Measurements from ENCODE around the gene CDK5RAP1. TPM values are rescaled to one million over a fixed set of nuclear protein-coding genes. Genes with fewer than 3 reads are reported as not detected.
A peak's percentile ranks its signal among the peaks of the same experiment; 100 is the strongest.
"Not testable (repeated sequence)": the region's sequence is repeated elsewhere in the genome, so short reads cannot be mapped to it uniquely, and the experiment has no call there.

CDK5RAP1 gene
- total RNA-seq, 1 donor, result 22.5 TPM

DNA sequence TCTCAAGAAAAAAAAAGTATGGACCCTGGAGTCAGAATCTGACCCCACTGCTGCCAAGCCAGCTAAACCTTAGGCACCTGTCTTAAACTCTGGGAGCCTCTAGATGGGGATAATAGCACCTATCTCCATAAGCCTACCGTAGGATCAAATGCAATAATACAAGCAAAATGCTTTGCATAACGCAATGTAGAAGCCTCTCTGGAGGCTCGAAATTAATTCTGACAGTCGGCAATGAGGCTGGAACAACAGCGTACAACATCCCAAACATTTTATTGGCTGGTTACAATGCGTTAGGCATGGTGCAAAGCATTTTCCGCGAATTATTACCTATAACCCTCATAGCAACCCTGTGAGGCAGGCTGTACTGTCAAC, 521 bp downstream of the CDK5RAP1 start:
- TF ChIP-seq, protein P1, sequence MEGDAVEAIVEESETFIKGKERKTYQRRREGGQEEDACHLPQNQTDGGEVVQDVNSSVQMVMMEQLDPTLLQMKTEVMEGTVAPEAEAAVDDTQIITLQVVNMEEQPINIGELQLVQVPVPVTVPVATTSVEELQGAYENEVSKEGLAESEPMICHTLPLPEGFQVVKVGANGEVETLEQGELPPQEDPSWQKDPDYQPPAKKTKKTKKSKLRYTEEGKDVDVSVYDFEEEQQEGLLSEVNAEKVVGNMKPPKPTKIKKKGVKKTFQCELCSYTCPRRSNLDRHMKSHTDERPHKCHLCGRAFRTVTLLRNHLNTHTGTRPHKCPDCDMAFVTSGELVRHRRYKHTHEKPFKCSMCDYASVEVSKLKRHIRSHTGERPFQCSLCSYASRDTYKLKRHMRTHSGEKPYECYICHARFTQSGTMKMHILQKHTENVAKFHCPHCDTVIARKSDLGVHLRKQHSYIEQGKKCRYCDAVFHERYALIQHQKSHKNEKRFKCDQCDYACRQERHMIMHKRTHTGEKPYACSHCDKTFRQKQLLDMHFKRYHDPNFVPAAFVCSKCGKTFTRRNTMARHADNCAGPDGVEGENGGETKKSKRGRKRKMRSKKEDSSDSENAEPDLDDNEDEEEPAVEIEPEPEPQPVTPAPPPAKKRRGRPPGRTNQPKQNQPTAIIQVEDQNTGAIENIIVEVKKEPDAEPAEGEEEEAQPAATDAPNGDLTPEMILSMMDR (IDR thresholded peaks at IDR 0.05; ENCODE audit: insufficient read depth, low read depth, low read length), result no peak
- DNase-seq (ENCODE audit: low read depth), result peak; percentile 11
- H3K4me3 ChIP-seq (ENCODE audit: low read depth, low read length), result peak overlapping the region; percentile 99

DNA sequence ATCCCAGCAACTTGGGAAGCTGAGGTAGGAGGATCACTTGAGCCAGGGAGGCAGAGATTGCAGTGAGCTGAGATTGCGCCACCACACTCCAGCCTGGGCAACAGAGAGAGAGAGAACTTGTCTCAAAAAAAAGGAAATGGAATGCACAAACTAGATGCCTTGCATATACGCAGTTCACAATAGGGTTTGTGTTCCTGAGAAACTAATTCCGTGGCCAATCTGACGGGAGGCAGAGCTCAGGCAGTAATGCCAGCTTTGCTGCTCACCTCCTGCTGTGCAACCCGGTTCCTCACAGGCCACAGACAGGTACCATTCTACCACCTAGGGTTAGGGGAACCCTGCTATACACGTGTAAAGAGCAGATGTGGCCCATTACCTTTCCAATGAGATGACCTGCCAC, 1.4 kb downstream of the CDK5RAP1 start:
- TF ChIP-seq, protein P1 (IDR thresholded peaks at IDR 0.05; ENCODE audit: insufficient read depth, low read depth, low read length), result no peak
- H3K4me3 ChIP-seq (ENCODE audit: low read depth, low read length), result peak overlapping the region; percentile 99
- peak; percentile 29 for DNase-seq (ENCODE audit: low read depth)

DNA sequence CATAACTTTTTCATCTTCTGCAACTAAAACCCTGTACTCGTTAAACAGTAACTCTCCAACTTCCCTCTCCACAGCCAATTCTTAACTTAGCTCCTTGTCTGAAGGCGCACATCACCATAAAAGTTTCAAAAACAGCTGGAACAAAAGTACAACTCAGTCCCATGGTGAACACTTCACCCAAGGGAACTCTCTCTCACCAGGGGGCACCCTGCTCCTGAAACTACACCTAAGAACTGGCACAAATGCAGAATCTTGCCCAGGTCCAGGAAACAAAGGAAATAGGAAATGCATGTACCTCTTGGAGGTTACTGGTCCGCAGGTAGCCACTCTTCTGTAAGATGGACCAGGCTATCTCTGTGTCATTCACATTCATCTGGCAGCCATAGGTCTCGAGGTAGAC, 6.6 kb downstream of the CDK5RAP1 start:
- DNase-seq (ENCODE audit: low read depth), result no peak
- TF ChIP-seq, protein P1 (IDR thresholded peaks at IDR 0.05; ENCODE audit: insufficient read depth, low read depth, low read length), result no peak
- no peak overlapping the region for H3K4me3 ChIP-seq (ENCODE audit: low read depth, low read length)

DNA sequence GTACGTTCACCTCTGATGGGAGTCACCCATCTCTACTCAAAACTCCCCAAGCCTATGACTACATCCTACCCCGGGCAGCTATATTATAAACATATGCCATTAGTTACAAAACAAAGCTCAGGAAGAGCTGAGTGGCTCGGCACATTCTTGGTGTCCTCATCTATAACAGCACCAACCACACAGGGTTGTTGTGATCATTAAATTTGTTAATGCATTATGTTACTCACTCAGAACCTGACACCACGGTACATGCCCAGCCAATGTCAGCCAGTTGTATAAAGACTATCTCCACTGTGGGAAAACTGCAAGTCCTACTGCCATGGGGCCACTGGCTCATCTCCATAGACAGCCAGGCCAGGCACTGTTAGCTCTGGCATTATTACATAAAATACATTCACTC, 7.7 kb downstream of the CDK5RAP1 start:
- H3K4me3 ChIP-seq (ENCODE audit: low read depth, low read length), result no peak overlapping the region
- DNase-seq (ENCODE audit: low read depth), result no peak
- TF ChIP-seq, protein P1 (IDR thresholded peaks at IDR 0.05; ENCODE audit: insufficient read depth, low read depth, low read length), result no peak

DNA sequence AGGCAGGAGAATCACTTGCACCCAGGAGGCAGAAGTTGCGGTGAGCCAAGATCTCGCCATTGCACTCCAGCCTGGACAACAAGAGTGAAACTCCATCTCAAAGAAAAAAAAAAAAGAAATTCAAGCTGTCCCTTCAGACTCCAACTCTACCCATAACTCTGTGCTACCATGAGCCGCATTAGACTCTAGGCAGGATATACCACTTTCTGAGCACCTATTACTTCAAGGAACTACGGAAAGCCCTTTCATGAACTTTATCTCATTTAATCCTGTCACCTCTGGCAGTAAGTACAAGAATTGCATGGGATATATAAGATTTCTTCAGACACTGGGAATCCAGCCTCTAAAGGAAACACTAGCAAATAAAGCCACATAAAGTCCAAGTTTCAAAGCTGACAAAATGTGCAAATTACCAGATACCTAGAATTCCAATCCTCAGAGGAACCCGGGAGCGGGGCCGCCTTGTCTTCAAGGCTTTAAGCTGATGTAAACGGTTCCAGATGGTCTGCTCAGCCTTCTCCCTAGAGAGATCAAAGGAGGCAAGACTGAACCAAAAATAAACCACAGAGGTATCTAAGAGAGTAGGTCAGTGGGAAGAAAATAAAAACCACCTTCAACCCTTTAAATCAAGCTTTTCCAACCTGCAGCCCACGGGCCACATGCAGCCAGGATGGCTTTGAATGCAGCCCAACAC, 9.4 kb downstream of the CDK5RAP1 start:
- H3K4me3 ChIP-seq (ENCODE audit: low read depth, low read length), result no peak overlapping the region
- TF ChIP-seq, protein P1 (IDR thresholded peaks at IDR 0.05; ENCODE audit: insufficient read depth, low read depth, low read length), result no peak

DNA sequence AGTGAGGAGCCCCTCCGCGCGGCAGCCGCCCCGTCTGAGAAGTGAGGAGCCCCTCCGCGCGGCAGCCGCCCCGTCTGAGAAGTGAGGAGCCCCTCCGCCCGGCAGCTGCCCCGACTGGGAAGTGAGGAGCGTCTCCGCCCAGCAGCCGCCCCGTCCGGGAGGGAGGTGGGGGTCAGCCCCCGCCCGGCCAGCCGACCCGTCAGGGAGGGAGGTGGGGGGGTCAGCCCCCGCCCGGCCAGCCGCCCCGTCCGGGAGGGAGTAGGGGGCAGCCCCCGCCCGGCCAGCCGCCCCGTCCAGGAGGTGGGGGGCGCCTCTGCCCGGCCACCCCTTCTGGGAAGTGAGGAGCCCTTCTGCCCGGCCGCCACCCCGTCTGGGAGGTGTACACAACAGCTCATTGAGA, 12.0 kb downstream of the CDK5RAP1 start:
- not testable (repeated sequence) for H3K4me3 ChIP-seq (ENCODE audit: low read depth, low read length); DNase-seq (ENCODE audit: low read depth)

More for the DNA sequence above, 9.4 kb downstream of the CDK5RAP1 start:
- peak; percentile 83 for DNase-seq (ENCODE audit: low read depth)

DNA sequence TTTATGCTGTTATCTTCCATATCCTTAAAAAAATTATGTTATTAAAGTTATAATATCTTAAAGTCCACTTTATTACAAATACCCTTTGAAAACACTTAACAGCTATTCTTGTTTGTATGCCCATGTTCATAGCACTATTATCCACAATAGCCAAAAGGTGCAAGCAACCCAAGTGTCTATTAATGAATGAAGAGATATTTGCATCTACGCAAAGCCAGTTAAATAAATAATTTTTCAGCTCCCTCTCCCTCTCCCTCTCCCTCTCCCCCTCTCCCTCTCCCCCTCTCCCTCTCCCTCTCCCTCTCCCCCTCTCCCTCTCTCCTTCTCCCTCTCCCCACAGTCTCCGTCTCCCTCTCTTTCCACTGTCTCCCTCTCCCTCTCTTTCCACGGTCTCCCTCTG, 13.1 kb downstream of the CDK5RAP1 start:
- H3K4me3 ChIP-seq (ENCODE audit: low read depth, low read length), result no peak overlapping the region
- DNase-seq (ENCODE audit: low read depth), result no peak
- TF ChIP-seq, protein P1 (IDR thresholded peaks at IDR 0.05; ENCODE audit: insufficient read depth, low read depth, low read length), result no peak

Data from fibroblast of villous mesenchyme (primary cell).